Measurements from ENCODE around the gene RALGPS1.

The RALGPS1 gene

DNA sequence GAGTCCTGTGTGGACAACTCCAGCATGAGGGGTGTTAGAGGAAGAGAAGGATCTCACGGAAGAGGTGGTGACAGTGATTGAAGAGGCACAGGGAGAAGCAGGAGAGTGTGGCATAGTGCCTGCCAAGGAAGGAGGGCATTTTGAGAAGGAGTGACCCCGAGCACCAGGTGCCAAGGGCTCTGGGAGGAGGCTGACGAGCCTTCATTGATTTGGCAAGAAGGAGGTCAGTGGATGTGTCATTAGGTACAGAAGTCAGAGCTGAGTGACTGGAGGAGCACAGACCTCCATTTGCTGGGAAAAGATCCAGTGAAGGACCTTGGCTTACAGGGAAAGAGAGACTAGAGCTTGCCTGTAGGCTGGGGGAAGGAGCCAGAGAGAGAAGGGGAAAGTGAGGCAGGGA, 278.2 kb downstream of the RALGPS1 start:
- TF ChIP-seq, protein P1, sequence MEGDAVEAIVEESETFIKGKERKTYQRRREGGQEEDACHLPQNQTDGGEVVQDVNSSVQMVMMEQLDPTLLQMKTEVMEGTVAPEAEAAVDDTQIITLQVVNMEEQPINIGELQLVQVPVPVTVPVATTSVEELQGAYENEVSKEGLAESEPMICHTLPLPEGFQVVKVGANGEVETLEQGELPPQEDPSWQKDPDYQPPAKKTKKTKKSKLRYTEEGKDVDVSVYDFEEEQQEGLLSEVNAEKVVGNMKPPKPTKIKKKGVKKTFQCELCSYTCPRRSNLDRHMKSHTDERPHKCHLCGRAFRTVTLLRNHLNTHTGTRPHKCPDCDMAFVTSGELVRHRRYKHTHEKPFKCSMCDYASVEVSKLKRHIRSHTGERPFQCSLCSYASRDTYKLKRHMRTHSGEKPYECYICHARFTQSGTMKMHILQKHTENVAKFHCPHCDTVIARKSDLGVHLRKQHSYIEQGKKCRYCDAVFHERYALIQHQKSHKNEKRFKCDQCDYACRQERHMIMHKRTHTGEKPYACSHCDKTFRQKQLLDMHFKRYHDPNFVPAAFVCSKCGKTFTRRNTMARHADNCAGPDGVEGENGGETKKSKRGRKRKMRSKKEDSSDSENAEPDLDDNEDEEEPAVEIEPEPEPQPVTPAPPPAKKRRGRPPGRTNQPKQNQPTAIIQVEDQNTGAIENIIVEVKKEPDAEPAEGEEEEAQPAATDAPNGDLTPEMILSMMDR (IDR thresholded peaks at IDR 0.05), result no peak

DNA sequence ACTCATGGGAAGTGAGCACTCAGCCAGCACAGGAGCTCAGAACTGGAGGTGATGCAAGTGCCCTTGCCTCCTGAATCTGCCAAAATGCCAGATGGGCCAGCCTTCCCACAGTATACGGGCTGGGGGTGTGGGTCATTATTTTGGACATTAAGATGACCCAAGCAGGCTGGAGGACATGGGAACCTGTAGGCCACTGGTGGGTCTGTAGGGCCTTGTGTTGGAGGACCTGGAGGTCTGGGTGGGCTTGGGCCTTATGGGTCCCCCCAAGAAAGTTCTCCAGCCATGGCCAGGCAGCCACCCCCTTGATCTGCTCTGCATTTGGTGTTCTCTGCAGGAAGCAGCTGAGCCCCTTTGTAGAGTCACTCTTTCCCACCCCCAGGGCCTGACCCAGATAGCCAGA, 278.9 kb downstream of the RALGPS1 start:
- TF ChIP-seq, protein P1 (IDR thresholded peaks at IDR 0.05), result no peak

DNA sequence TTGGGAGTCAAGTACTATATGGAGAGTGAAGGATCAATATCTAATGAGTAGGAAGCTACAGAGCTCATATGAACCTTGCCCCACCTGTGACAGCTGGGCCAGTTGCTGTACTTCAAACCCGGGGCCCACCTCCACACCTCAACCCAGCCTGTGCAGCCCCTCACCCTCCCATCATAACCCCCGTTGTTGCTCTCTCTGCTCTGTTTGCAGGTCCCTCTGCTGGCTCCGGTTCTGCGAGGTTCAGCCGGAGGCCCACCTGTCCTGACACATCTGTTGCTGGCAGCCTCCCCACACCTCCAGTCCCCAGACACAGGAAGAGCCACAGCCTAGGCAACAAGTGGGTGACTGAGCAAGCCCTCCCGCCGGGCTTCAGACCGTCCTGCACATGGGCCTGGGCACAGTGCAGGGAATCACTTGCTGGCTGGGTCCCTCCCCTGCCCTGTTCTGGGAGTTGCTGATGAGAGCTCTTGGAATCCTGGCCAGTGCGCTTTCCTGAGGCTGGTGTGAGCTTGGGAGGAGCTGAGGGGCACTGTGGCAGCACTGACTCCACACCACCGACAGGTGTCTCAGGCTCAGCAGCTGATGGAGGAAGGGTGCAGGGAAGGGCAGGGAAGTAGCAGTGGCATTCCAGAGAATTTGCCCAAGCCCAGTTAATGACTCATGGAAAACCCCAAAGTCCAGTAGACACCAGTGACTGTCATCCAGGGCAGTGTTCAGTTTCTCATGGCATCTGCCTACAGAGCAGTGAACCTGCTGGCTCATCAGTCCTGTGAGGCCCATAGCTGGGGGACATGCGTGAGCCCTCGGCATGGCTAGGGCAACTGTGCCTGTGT, 280.5 kb downstream of the RALGPS1 start:
- TF ChIP-seq, protein P1 (IDR thresholded peaks at IDR 0.05), result no peak

DNA sequence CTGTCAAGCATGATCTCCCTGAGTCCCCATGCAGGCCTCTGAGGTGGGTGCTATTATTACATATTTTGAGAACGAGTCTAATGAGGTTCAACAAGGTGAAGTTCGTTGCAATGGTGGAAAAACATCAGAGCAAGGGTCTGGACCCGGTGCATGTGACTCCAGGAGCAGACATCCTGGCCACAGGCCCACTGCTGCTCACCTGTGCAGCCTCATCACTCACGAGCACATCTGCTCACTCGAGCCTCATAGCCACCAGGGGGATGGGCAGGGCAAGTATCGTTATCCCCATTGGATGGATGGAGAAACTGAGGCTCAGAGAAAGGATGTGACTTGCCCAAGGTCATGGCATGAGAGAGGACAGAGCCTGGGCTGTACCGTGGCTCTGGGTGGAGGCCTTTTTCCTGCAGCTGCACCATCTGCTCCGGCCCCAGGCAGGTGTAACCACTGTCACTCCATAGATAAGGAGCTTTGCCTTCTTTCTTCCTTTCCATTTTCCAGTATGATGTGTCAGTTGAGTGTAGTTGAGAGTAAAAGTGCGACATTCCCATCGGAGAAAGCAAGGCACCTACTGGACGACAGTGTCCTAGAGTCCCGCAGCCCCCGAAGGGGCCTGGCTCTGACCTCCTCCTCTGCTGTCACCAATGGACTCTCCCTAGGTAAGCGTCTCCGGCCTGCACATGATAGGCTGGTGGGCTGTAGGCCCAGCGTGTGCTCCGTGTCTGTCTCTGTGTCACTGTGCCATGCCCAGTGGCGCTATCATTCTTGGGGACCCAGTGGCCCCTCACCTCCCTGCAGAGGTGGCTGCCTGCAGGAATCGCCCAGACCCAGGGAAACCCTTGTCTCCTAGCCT, 281.6 kb downstream of the RALGPS1 start:
- TF ChIP-seq, protein P1 (IDR thresholded peaks at IDR 0.05), result no peak

DNA sequence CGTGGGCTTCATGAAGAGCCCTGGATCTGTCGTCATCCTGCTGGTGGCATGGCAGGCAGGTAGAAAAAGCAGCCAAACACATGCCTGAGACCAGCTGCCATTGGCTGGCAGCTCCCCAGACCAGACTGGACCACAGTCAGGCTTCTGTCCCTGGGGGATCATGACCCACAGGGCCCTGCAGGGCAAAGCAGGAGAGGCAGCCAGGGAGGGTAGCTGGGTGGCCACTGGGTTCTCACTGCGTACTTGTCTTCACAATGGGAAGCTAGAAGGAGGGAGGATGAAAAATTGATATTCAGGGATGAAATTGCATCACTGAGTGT, 282.2 kb downstream of the RALGPS1 start:
- TF ChIP-seq, protein P1 (IDR thresholded peaks at IDR 0.05), result no peak

DNA sequence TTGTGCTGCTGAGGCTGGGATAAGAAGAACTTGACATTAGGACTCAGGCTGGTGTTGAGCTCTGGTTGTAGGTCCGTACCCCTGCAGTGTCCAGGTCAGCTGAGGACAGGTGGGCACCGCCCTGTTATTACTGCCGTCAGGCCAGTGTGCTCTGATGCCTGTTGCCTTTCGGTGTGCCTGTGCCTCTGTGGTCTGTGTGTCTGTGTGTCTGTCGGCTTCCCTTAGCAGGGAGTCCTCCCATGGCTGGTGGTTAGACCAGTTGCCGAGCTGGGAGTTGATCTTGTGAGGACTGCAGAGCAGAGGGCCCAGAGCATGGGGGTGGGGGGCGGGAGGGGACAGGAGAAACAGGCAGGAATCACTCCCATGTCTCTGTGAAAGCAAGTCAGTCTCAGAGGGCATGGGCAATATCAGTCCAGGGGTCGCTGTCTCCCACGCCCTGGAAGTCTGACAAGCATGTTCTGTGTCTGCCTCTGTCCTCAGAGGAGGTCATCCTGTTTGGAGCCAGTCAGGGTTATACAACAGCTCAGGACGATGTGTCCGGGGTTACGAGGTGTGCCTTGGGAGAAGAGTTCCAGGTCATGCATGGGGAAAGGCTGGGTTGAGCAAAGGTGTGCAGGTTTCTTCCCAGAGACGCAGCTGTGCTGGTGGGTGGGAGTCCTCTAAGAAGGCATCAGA, 282.7 kb downstream of the RALGPS1 start:
- TF ChIP-seq, protein P1 (IDR thresholded peaks at IDR 0.05), result no peak

DNA sequence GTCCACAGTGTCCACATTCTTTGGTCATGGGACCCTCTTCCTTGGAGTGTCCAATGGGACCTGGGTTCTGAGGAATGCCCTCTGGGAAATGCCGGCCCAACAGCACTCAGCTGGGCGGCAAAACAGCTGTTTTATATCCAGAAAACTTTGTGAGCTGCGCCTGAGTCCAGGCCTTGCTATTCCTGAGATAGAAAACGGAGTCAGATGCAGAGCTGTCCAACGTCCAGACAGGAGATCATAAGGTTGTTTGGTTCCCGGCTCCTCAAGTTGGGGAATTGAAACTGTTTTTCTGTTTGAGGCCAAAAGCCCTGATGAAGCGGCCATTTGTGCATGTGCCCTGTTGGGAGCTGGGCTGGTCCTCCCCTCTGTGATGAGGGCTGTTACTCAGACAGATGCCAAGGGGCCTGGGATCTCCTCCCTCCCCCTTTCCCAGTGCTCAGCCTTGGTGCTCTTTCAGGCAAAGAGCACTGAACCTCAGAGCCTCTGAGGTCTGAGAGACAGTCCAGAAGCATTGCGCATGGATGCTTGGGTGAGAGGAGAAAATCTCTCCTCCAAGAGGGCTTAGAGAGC, 283.4 kb downstream of the RALGPS1 start:
- TF ChIP-seq, protein P1 (IDR thresholded peaks at IDR 0.05), result no peak
